ENCODE measurements around the gene CAPN5. TPM values are rescaled to one million over a fixed set of nuclear protein-coding genes. Genes with fewer than 3 reads are reported as not detected.

CAPN5 gene
- total and polyA plus RNA-seq, 10 donors, result 0.80 to 9.2 (median 4.6) TPM

DNA sequence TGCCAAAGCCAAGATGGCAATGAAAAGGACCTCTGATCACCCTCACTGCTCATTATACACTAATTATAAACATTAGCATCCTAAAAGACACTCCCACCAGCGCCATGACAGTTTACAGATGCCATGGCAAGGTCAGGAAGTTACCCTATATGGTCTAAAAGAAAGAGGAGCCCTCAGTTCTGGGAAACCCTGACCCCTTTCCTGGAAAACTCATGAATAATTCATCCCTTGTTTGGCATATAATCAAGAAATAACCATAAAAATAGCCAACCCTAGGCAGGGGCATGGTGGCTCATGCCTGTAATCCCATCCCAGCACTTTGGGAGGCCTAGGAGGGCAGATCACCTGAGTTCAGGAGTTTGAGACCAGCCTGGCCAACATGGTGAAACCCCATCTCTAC is 12.7 kb upstream of the CAPN5 start:
- no peaks in the 10 kb centered on the region for H3K4me1 ChIP-seq
- no peak overlapping the region for H3K27ac ChIP-seq
- no peak for DNase-seq
- TF ChIP-seq, protein P1, sequence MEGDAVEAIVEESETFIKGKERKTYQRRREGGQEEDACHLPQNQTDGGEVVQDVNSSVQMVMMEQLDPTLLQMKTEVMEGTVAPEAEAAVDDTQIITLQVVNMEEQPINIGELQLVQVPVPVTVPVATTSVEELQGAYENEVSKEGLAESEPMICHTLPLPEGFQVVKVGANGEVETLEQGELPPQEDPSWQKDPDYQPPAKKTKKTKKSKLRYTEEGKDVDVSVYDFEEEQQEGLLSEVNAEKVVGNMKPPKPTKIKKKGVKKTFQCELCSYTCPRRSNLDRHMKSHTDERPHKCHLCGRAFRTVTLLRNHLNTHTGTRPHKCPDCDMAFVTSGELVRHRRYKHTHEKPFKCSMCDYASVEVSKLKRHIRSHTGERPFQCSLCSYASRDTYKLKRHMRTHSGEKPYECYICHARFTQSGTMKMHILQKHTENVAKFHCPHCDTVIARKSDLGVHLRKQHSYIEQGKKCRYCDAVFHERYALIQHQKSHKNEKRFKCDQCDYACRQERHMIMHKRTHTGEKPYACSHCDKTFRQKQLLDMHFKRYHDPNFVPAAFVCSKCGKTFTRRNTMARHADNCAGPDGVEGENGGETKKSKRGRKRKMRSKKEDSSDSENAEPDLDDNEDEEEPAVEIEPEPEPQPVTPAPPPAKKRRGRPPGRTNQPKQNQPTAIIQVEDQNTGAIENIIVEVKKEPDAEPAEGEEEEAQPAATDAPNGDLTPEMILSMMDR (IDR thresholded peaks at IDR 0.05 in 8 of 11, conservative IDR thresholded peaks at IDR 0.05 in 3 of 11), result no peak
- TF ChIP-seq POLR2A (IDR thresholded peaks at IDR 0.05), result no peak
- no peak for TF ChIP-seq POLR2AphosphoS5 (IDR thresholded peaks at IDR 0.05)
- H3K9me3 ChIP-seq, result peaks cover 0 to 21% (median 15%) of the 10 kb centered on the region in 8 donors
- intact Hi-C loops (cut with DNase I; ENCODE audit: low total_unique reads), result loop anchor here (10.0 kb wide), 1 partner anchor 131 kb away; no protein-coding TSS in a partner anchor
- H3K4me3 ChIP-seq, result no peak overlapping the region
- no peaks in the 10 kb centered on the region for H3K36me3 ChIP-seq
- WGBS, 5 donors, result 44 to 76% (median 60%) methylated on average over 1 of the region's 1 CpG
- no peaks in the 10 kb centered on the region for H3K27me3 ChIP-seq (replicated peaks in 1 of 7)

DNA sequence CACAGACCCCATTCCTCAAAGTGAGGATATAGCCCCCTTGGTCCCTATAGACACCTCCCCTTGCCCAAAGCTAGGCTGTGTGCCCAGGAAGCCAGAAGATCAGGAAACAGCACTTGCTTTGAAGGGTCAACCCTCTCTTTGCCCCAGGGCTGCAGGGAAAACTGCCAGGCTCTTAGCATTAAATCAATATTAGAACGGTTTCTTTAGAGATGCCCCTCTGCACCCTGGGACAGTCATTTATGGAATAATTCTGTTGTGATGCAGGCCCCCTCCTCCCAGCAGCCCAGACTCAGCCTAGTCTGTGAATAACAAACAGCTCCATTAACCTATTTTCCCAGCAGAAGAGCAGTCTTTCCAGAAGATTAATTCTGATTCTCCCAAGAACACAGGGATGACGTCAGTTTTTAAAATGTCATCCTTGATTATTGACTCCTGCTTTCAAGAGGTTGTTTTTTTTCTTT is 11.6 kb upstream of the CAPN5 start:
- no peaks in the 10 kb centered on the region for H3K27me3 ChIP-seq (replicated peaks in 1 of 7)
- H3K4me1 ChIP-seq, result no peaks in the 10 kb centered on the region
- H3K9me3 ChIP-seq, result peaks cover 0 to 21% (median 15%) of the 10 kb centered on the region in 8 donors
- H3K4me3 ChIP-seq, result no peak overlapping the region
- no peak for TF ChIP-seq POLR2AphosphoS5 (IDR thresholded peaks at IDR 0.05)
- TF ChIP-seq, protein P1 (IDR thresholded peaks at IDR 0.05 in 8 of 11, conservative IDR thresholded peaks at IDR 0.05 in 3 of 11), result no peak
- TF ChIP-seq POLR2A (IDR thresholded peaks at IDR 0.05), result no peak
- no peaks in the 10 kb centered on the region for H3K36me3 ChIP-seq
- H3K27ac ChIP-seq, result no peak overlapping the region
- intact Hi-C loops (cut with DNase I; ENCODE audit: low total_unique reads), result loop anchor here (10.0 kb wide), 1 partner anchor 130 kb away; no protein-coding TSS in a partner anchor
- WGBS, 5 donors, result 74 to 84% (median 80%) methylated on average over 2 of the region's 2 CpGs
- DNase-seq, result no peak

DNA sequence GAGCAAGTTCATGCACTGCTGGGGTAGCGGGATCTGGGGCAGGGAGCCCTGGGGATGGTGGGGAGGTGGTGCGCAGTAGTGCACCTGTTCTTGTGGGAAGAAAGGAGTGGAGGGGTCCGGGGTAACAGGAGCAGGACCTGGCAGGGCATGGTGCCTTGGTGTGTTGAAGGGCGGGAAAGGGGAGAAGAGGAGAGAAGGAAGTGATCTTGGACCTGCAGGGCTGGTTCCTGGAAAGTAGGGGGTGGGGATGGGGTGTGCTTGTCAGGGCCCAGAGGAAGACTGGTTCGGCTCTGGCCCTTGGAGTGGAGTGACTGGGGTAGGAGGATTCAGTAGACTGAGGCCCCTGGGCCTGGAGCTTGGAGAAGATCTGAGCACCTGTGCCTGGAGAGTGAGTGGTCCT is 10.9 kb upstream of the CAPN5 start:
- no peak overlapping the region for H3K4me3 ChIP-seq
- H3K9me3 ChIP-seq, result peaks cover 0 to 21% (median 15%) of the 10 kb centered on the region in 8 donors
- no peak for DNase-seq
- H3K27ac ChIP-seq, result no peak overlapping the region
- no peaks in the 10 kb centered on the region for H3K36me3 ChIP-seq
- TF ChIP-seq, protein P1 (IDR thresholded peaks at IDR 0.05 in 8 of 11, conservative IDR thresholded peaks at IDR 0.05 in 3 of 11), result no peak
- TF ChIP-seq POLR2AphosphoS5 (IDR thresholded peaks at IDR 0.05) (no peak), POLR2A (IDR thresholded peaks at IDR 0.05) (no peak)
- no peaks in the 10 kb centered on the region for H3K4me1 ChIP-seq
- intact Hi-C loops (cut with DNase I; ENCODE audit: low total_unique reads), result loop anchor here (10.0 kb wide), 1 partner anchor 129 kb away; no protein-coding TSS in a partner anchor
- WGBS, 5 donors, result 87 to 95% (median 92%) methylated on average over 5 of the region's 5 CpGs
- H3K27me3 ChIP-seq (replicated peaks in 1 of 7), result no peaks in the 10 kb centered on the region

DNA sequence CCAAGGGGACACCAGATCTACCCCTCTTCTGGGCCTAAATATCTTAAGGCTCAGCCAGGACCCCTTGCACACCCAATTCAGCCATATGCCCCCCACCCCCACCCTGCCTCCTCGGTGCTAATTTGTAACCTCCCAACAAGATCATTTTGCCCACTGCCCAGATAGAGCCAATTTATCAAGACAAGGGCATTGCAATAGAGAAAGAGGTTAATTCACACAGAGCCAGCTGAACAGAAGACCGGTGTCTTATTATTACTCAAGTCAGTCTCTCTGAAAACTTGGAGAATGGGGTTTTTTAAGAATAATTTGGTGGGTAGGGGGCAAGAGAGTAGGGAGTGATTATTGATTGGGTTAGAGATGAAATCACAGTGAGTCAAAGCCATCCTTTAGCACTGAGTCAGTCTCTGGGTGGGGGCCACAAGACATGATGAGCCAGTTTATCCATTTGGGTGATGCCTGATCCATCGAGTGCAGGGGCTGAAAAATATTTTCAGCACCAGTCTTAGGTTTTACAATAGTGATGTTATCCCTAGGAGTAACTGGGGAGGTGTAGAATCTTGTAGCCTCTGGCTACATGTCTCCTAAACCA is 9.9 kb upstream of the CAPN5 start:
- Histone ChIP-seq H3K4me3 (no peak overlapping the region), H3K9me3 (peaks cover 0 to 27% (median 16%) of the 10 kb centered on the region in 8 donors), H3K36me3 (no peaks in the 10 kb centered on the region), H3K27me3 (replicated peaks in 1 of 7) (no peaks in the 10 kb centered on the region), H3K4me1 (no peaks in the 10 kb centered on the region), H3K27ac (no peak overlapping the region)
- TF ChIP-seq POLR2A (IDR thresholded peaks at IDR 0.05), result no peak
- TF ChIP-seq POLR2AphosphoS5 (IDR thresholded peaks at IDR 0.05), result no peak
- DNase-seq, result no peak
- intact Hi-C loops (cut with DNase I; ENCODE audit: low total_unique reads), result loop anchor here (10.0 kb wide), 1 partner anchor 128 kb away; no protein-coding TSS in a partner anchor
- WGBS, 5 donors, result 81 to 94% (median 83%) methylated on average over 3 of the region's 3 CpGs
